ENCODE data around the gene MICU1. TPM values are rescaled to one million over a fixed set of nuclear protein-coding genes. Genes with fewer than 3 reads are reported as not detected.

Gene MICU1
- total and polyA plus RNA-seq, 10 of the 15 experiments (the other 5 are each of a cell fraction or from before 2014, with no cell fraction given) = 18.2 to 36.4 (median 22.2) TPM

DNA sequence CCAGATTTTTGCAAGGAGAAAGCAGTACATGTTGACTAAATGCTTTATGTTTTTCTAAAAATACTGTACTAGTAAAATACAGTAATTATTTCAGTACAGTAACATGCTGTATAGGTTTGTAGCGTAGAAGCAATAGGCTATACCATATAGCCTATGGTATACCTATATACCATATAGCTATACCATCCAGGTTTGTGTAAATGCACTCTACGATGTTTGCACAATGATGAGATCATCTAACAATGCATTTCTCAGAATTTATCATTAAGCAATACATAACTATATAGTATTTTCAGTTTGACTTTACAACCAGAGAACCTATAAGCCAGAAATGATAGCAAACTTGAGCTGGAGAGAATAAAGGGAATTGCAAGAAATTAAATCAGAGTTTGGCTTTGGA, 161.4 kb downstream of the MICU1 start (continued):
- TF ChIP-seq, protein P1, sequence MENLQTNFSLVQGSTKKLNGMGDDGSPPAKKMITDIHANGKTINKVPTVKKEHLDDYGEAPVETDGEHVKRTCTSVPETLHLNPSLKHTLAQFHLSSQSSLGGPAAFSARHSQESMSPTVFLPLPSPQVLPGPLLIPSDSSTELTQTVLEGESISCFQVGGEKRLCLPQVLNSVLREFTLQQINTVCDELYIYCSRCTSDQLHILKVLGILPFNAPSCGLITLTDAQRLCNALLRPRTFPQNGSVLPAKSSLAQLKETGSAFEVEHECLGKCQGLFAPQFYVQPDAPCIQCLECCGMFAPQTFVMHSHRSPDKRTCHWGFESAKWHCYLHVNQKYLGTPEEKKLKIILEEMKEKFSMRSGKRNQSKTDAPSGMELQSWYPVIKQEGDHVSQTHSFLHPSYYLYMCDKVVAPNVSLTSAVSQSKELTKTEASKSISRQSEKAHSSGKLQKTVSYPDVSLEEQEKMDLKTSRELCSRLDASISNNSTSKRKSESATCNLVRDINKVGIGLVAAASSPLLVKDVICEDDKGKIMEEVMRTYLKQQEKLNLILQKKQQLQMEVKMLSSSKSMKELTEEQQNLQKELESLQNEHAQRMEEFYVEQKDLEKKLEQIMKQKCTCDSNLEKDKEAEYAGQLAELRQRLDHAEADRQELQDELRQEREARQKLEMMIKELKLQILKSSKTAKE (IDR thresholded peaks at IDR 0.05; ENCODE audit: low read depth, poor library complexity, severe bottlenecking) = no peak
- no peak for TF ChIP-seq RUNX3 (IDR thresholded peaks at IDR 0.05; ENCODE audit: low read length)
- no peak for TF ChIP-seq NFYA (IDR thresholded peaks at IDR 0.05; ENCODE audit: borderline replicate concordance, low read depth, low read length)
- TF ChIP-seq FOXK2 (IDR thresholded peaks at IDR 0.05) = no peak
- TF ChIP-seq, protein P2, sequence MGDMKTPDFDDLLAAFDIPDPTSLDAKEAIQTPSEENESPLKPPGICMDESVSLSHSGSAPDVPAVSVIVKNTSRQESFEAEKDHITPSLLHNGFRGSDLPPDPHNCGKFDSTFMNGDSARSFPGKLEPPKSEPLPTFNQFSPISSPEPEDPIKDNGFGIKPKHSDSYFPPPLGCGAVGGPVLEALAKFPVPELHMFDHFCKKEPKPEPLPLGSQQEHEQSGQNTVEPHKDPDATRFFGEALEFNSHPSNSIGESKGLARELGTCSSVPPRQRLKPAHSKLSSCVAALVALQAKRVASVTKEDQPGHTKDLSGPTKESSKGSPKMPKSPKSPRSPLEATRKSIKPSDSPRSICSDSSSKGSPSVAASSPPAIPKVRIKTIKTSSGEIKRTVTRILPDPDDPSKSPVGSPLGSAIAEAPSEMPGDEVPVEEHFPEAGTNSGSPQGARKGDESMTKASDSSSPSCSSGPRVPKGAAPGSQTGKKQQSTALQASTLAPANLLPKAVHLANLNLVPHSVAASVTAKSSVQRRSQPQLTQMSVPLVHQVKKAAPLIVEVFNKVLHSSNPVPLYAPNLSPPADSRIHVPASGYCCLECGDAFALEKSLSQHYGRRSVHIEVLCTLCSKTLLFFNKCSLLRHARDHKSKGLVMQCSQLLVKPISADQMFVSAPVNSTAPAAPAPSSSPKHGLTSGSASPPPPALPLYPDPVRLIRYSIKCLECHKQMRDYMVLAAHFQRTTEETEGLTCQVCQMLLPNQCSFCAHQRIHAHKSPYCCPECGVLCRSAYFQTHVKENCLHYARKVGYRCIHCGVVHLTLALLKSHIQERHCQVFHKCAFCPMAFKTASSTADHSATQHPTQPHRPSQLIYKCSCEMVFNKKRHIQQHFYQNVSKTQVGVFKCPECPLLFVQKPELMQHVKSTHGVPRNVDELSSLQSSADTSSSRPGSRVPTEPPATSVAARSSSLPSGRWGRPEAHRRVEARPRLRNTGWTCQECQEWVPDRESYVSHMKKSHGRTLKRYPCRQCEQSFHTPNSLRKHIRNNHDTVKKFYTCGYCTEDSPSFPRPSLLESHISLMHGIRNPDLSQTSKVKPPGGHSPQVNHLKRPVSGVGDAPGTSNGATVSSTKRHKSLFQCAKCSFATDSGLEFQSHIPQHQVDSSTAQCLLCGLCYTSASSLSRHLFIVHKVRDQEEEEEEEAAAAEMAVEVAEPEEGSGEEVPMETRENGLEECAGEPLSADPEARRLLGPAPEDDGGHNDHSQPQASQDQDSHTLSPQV (IDR thresholded peaks at IDR 0.05) = no peak
- TF ChIP-seq, protein P3, sequence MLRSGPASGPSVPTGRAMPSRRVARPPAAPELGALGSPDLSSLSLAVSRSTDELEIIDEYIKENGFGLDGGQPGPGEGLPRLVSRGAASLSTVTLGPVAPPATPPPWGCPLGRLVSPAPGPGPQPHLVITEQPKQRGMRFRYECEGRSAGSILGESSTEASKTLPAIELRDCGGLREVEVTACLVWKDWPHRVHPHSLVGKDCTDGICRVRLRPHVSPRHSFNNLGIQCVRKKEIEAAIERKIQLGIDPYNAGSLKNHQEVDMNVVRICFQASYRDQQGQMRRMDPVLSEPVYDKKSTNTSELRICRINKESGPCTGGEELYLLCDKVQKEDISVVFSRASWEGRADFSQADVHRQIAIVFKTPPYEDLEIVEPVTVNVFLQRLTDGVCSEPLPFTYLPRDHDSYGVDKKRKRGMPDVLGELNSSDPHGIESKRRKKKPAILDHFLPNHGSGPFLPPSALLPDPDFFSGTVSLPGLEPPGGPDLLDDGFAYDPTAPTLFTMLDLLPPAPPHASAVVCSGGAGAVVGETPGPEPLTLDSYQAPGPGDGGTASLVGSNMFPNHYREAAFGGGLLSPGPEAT (IDR thresholded peaks at IDR 0.05; ENCODE audit: low read depth) = no peak

Measured in GM12878 (cell line).